Activated CD4-positive, alpha-beta T cell treated with anti-CD3 and anti-CD28 coated beads, Interleukin-2, amount 10 ng/mL, durations not matched to agents 24 days and 14 days (primary cell): ENCODE measurements around the gene FBXL17. TPM values are rescaled to one million over a fixed set of nuclear protein-coding genes. Genes with fewer than 3 reads are reported as not detected.
"Not testable (repeated sequence)": the region's sequence is repeated elsewhere in the genome, so short reads cannot be mapped to it uniquely, and the experiment has no call there.

Source experiments
- DNase-seq: peaks from one replicate; pipeline ENCODE4 v3.0.0; 2022
- H3K27ac Mint-ChIP-seq: one replicate; pipeline ENCODE4 v1.8.0; 2022; ENCODE audit warnings: mild to moderate bottlenecking, mixed read lengths
- H3K27me3 Mint-ChIP-seq: one replicate; pipeline ENCODE4 v1.8.0; 2022; ENCODE audit warnings: mixed read lengths
- H3K36me3 Mint-ChIP-seq: one replicate; pipeline ENCODE4 v1.8.0; 2022; ENCODE audit warnings: low read depth, mild to moderate bottlenecking, mixed read lengths
- H3K4me1 Mint-ChIP-seq: one replicate; pipeline ENCODE4 v1.8.0; 2021; ENCODE audit warnings: mixed read lengths
- H3K4me3 Mint-ChIP-seq: one replicate; pipeline ENCODE4 v1.8.0; 2022; ENCODE audit warnings: mild to moderate bottlenecking, moderate library complexity, mixed read lengths
- H3K9me3 Mint-ChIP-seq: one replicate; pipeline ENCODE4 v1.8.0; 2021; ENCODE audit warnings: mixed read lengths
- intact Hi-C: fragments of 100-400 bp; cut with micrococcal nuclease; formaldehyde crosslinking; loops from one replicate; pipeline ENCODE4 v1.15.1; 2023
- total RNA-seq: library from RNA; stranded (reverse); gene quantifications from 2 replicates; pipeline ENCODE4 v1.2.3, GENCODE V29; 2022

Gene FBXL17
- 7.5 and 8.6 TPM in 2 replicates for total RNA-seq

DNA sequence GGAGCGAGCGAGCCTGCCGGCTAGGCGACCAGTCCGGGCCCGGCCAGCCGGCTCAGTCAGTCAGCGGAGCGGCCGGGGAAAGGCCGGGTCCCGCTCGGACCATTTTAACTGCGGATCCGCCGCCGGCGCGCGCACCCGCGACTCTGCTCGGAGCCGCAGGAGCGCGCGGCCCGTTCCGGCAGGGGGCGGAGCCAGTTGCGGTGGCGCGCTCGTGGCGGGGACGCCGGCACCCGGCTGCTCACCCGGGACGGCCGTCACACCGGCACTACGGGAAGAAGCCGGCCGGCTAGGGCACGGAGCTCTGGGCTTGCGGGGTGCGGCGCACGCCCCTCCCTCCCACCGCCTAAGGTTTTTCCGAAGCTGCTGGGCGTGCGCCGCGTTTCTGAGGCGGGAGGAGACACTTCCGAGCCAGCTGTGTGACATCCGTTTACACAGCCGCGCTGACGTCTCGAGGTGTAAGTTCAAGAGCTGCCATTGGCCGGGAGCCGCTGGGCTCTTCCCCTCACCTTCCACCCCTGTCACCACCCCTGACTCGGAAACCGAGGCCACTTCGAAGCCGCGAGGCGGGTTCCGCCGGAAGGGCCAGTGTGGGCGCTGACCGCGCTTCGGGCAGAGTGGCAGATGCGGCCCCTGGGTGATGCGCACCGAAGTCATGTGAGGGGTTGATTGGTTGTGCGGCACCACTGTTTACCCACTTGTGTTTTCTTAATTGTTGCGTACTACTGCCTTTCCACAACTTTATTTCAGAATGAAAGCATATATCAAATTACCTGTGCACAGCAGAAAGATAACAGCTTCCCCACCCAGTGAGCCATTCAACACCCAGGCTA, at the start of gene FBXL17:
FBXL17 (minus strand) TSS at position 145 of the 830 bp plus-strand sequence.
- Mint-ChIP-seq H3K4me3 (peak within 1 kb of the TSS; percentile 84), H3K36me3 (peaks cover 6% of the 10 kb centered on the region), H3K4me1 (peaks cover 22% of the 10 kb centered on the region), H3K9me3 (peaks cover 9% of the 10 kb centered on the region), H3K27ac (peak within 1 kb of the TSS; percentile 91), H3K27me3 (no peaks in the 10 kb centered on the region)
- peak; percentile 97 for DNase-seq
- intact Hi-C loops = loop anchor here (1.0 to 10.0 kb wide), 5 partner anchors 347 to 1307 kb away; partner anchors contain the start of genes FER, MAN2A1 and PJA2

DNA sequence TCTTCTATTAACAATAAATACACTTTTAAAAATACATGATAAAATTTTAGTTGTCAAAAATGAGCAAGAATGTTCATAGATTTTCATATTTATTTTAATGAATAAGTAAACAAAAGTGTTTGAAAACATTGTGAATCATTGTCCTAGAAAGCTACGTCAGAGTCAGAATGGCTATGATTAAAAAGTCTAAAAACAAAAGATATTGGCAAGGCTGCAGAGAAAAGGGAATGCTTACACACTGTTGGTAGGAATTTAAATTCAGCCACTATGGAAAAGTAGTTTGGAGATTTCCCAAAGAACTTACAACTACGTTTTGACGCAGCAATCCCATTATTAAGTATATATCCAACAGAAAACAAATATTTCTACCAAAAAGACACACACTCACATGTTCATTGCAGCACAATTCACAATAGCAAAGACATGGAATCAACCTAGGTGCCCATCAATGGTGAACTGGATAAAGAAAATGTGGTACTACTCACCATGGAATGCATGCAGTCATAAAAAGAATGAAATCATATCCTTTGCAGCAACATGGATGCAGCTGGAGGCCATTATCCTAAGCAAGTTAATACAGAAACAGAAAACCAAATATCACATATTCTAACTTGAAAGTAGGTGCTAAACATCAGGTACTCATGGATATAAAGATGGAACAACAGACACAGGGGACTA, 49.2 kb upstream of the FBXL17 start:
- Mint-ChIP-seq H3K36me3 (no peaks in the 10 kb centered on the region), H3K4me3 (no peak overlapping the region)
- intact Hi-C loops = no loop called here

DNA sequence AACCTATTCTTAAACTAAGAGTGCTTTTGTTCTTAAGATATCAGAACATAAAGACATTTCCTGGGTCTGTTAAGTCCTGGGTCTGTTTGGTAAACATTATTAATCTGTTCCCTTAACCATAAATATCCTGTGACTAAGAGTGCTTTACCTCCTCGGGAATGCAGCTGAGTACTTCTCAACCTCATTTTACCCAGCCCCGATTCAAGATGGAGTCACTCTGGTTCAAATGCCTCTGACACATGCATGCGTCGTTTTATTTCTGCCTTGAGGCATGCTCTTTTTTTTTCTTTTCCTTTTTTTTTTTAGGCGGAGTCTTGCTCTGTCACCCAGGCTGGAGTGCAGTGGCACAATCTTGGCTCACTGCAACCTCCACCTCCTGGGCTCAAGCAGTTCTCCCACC, 39.8 kb upstream of the FBXL17 start:
- H3K9me3 Mint-ChIP-seq = peaks cover 3% of the 10 kb centered on the region
- intact Hi-C loops = no loop called here
- no peak overlapping the region for H3K4me3 Mint-ChIP-seq
- peaks cover 2% of the 10 kb centered on the region for H3K27me3 Mint-ChIP-seq
- no peak overlapping the region for H3K27ac Mint-ChIP-seq
- H3K4me1 Mint-ChIP-seq = no peaks in the 10 kb centered on the region
- no peaks in the 10 kb centered on the region for H3K36me3 Mint-ChIP-seq
- no peak for DNase-seq

More for the DNA sequence above, 49.2 kb upstream of the FBXL17 start:
- H3K27ac Mint-ChIP-seq = no peak overlapping the region
- H3K27me3 Mint-ChIP-seq = peaks cover 2% of the 10 kb centered on the region
- no peaks in the 10 kb centered on the region for H3K9me3 Mint-ChIP-seq
- H3K4me1 Mint-ChIP-seq = no peaks in the 10 kb centered on the region
- no peak for DNase-seq

DNA sequence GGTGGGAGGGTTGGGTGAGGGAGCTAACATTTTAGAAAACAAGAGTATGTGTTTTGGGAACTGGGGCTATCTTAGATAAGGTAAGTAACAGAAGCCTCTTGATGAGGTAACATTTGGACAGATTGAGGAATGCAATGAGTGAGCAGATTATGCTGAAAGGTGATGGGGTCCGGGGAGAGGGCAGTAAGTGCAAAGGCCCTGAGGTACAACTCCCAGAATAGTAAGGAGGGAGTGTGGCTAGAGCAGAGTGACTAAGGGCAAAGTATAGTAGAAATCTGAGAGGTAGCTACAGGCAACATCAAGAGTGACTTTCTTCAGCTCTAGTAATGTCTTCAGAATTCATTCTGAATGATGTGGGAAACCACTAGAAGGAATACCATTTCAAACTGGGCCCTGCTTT, 38.9 kb upstream of the FBXL17 start:
- no peak overlapping the region for H3K4me3 Mint-ChIP-seq
- H3K9me3 Mint-ChIP-seq = peaks cover 3% of the 10 kb centered on the region
- H3K4me1 Mint-ChIP-seq = no peaks in the 10 kb centered on the region
- no peaks in the 10 kb centered on the region for H3K36me3 Mint-ChIP-seq
- no peak overlapping the region for H3K27ac Mint-ChIP-seq
- intact Hi-C loops = no loop called here
- DNase-seq = no peak
- no peaks in the 10 kb centered on the region for H3K27me3 Mint-ChIP-seq

DNA sequence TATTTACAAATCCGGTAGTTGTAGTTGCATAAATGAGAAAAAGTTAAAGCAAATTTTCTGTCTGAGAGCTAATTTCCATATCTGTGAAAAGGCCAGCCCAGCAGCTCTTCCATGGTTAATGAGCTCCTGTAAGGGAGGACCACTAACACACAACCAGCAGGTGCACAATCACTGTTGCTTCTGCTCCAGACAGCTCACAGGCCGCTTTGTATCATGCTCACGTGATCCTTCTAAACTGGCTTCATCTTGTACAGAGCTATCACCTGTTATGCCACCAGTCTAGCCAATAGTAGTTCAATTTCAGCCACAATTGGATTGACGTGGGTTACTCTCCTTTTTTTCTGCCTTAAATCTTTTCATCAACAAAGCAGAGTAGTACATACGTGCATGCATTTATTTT, 38.3 kb upstream of the FBXL17 start:
- Mint-ChIP-seq H3K4me1 (no peaks in the 10 kb centered on the region), H3K27ac (no peak overlapping the region), H3K4me3 (no peak overlapping the region), H3K27me3 (peaks cover 2% of the 10 kb centered on the region), H3K9me3 (peaks cover 3% of the 10 kb centered on the region), H3K36me3 (no peaks in the 10 kb centered on the region)
- no peak for DNase-seq
- intact Hi-C loops = no loop called here

DNA sequence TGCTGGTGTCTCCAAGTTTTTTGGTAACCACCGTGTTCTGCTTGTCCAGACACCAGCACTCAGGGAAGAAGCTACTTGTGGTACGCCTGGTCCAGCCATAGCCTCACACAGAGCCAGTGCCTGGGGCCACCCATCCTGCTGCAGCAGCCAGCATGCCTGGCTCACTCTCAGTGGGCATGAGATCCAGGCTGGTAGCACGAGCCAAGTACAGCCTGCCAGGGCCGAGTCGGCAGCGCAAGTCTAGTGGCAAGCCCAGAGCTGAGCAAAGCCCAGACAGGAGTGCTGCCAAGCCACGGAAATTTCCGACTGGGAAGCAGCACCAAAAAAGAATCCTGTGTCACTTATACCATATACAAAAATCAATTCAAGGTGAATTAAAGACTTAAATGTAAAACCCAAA, 36.3 kb upstream of the FBXL17 start:
- no peaks in the 10 kb centered on the region for H3K4me1 Mint-ChIP-seq
- H3K27ac Mint-ChIP-seq = no peak overlapping the region
- H3K4me3 Mint-ChIP-seq = no peak overlapping the region
- no peak for DNase-seq
- H3K27me3 Mint-ChIP-seq = peaks cover 2% of the 10 kb centered on the region
- intact Hi-C loops = no loop called here
- H3K36me3 Mint-ChIP-seq = no peaks in the 10 kb centered on the region
- H3K9me3 Mint-ChIP-seq = no peaks in the 10 kb centered on the region

DNA sequence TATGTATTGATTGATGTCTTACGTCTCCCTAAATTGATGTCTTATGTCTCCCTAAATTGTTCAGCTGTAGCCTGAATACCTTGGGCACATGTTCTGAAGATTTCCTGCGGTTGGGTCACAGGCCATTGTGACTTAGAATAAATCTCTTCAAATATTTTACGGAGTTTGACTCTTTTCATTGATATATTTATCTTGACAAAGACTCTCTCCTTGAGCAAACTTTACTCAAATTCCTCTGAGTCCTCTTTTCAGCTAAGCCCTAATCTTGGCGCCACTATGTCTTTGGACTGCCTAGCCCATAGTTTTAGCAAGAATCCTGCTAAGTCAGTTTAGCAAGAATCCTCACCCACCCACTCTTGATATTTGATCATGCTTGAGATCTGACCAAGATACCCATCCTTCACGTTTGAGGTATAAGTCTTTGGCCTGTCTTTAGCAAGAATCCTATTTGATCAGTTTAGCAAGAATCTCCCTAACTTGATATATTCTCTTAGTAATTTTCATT, 35.3 kb upstream of the FBXL17 start:
- H3K27ac Mint-ChIP-seq = no peak overlapping the region
- no peaks in the 10 kb centered on the region for H3K36me3 Mint-ChIP-seq
- H3K4me1 Mint-ChIP-seq = no peaks in the 10 kb centered on the region
- peaks cover 2% of the 10 kb centered on the region for H3K27me3 Mint-ChIP-seq
- intact Hi-C loops = no loop called here
- no peak overlapping the region for H3K4me3 Mint-ChIP-seq
- no peak for DNase-seq
- H3K9me3 Mint-ChIP-seq = no peaks in the 10 kb centered on the region

DNA sequence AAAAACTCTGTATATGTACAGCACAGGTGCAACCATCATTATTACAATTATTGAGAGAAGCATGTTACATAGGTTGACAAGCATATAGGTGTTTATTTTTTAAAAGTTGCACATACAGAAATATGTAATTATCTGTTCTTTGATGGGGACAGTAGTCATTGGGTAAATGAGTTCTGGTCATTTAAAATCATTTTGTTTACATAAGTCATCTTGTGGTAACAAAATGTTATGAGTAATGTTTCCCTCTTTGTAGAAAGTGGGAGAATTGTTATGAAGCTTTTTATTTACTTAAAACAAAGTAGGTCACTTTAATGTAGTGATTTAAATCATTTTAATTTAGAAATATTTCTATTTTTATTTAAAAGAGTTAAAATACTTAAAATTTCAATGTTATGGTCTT, 33.8 kb upstream of the FBXL17 start:
- Mint-ChIP-seq H3K9me3 (no peaks in the 10 kb centered on the region), H3K27me3 (peaks cover 2% of the 10 kb centered on the region), H3K4me3 (no peak overlapping the region), H3K4me1 (no peaks in the 10 kb centered on the region), H3K36me3 (no peaks in the 10 kb centered on the region), H3K27ac (no peak overlapping the region)
- intact Hi-C loops = no loop called here
- no peak for DNase-seq

DNA sequence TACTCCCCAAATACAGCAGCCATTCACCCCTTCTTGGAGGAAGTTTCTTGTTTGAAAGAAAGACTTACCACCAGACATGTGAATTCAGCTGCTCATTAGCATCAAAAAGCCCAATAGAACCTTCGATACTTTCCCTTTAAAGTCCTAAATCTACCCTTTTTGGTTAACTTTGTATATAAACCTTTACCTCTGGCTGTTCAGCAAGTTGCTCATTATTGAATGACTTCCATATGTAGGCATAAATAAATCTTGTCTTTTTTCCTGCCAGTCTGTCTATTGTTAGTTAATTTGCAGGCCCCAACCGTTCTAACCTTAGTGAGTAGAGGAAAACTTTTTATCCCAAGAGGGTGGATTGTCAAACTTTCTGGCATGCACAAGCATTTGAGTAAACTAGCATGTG, 27.9 kb upstream of the FBXL17 start:
- Mint-ChIP-seq H3K9me3 (no peaks in the 10 kb centered on the region), H3K27me3 (peaks cover 3% of the 10 kb centered on the region), H3K4me3 (no peak overlapping the region), H3K4me1 (no peaks in the 10 kb centered on the region), H3K36me3 (no peaks in the 10 kb centered on the region), H3K27ac (no peak overlapping the region)
- intact Hi-C loops = no loop called here
- DNase-seq = no peak

DNA sequence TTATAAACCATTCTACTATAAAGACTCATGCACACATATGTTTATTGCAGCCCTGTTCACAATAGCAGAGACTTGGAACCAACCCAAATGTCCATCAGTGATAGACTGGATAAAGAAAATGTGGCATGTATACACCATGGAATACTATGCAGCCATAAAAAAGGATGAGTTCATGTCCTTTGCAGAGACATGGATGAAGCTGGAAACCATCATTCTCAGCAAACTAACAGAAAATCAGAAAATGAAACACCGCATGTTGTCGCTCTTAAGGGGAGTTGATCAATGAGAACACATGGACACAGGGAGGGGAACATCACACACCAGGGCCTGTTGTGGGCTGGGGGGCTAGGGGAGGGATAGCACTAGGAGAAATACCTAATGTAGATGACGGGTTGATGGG, 23.3 kb upstream of the FBXL17 start:
- H3K27me3 Mint-ChIP-seq, H3K27ac Mint-ChIP-seq, DNase-seq, intact Hi-C loops, H3K4me3 Mint-ChIP-seq, H3K4me1 Mint-ChIP-seq, H3K36me3 Mint-ChIP-seq: not testable (repeated sequence)
- peaks cover 32% of the 10 kb centered on the region for H3K9me3 Mint-ChIP-seq

DNA sequence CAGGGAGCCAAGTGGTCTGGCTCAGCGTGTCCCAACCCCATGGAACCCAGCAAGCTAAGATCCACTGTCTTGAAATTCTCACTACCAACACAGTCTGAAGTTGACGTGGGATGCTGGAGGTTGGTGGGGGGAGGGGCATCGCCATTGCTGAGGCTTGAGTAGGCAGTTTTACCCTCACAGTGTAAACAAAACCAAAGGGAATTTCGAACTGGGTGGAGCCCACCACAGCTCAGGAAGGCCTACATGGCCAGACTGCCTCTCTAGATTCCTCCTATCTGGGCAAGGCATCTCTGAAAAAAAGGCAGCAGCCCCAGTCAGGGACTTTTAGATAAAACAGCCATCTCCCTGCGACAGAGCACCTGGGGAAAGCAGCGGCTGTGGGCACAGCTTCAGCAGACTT, 17.1 kb upstream of the FBXL17 start:
- peaks cover 2% of the 10 kb centered on the region for H3K27me3 Mint-ChIP-seq
- no peaks in the 10 kb centered on the region for H3K4me1 Mint-ChIP-seq
- DNase-seq = no peak
- intact Hi-C loops = no loop called here
- no peak overlapping the region for H3K4me3 Mint-ChIP-seq
- no peaks in the 10 kb centered on the region for H3K36me3 Mint-ChIP-seq
- H3K27ac Mint-ChIP-seq = no peak overlapping the region
- peaks cover 35% of the 10 kb centered on the region for H3K9me3 Mint-ChIP-seq

DNA sequence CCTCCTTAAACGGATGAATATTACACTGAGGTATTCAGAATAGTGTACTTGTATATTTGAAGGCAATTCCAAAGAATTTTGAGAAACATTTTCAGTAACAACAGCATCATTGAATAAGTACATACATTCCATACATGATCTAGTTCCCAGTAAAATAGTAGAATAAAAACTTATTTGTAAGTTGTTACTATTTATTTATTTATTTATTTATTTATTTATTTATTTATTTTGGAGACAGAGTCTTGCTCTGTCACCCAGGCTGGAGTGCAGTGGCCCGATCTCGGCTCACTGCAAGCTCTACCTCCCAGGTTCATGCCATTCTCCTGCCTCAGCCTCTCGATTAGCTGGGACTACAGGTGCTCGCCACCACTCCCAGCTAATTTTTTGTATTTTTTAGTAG, 14.9 kb upstream of the FBXL17 start:
- intact Hi-C loops, DNase-seq, H3K27ac Mint-ChIP-seq, H3K27me3 Mint-ChIP-seq, H3K36me3 Mint-ChIP-seq, H3K4me3 Mint-ChIP-seq, H3K4me1 Mint-ChIP-seq: not testable (repeated sequence)
- peaks cover 18% of the 10 kb centered on the region for H3K9me3 Mint-ChIP-seq

DNA sequence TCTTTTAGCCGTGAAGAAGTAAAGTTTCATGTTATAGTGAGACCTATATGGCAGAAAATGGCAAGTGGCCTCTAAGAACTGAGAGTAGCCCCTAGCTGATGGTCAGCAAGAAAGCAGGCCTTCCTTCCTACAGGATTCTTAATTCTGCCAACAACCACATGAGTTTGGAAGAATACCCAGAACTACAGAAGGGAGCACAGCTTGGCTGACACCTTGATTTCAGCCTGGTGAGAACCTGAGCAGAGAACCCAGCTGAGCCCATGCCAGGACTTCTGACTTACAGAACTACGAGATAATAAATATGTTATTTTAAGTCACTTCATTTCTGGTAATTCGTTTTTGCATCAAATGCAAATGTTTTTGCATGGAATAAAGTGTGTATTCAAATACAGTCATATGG, 5.9 kb upstream of the FBXL17 start:
- intact Hi-C loops = loop anchor here (10.0 kb wide), 1 partner anchor 473 kb away; no protein-coding TSS in a partner anchor
- peaks cover 5% of the 10 kb centered on the region for H3K27me3 Mint-ChIP-seq
- DNase-seq = no peak
- no peaks in the 10 kb centered on the region for H3K36me3 Mint-ChIP-seq
- no peak overlapping the region for H3K27ac Mint-ChIP-seq
- H3K4me1 Mint-ChIP-seq = peaks cover 9% of the 10 kb centered on the region
- H3K4me3 Mint-ChIP-seq = no peak overlapping the region
- no peaks in the 10 kb centered on the region for H3K9me3 Mint-ChIP-seq

DNA sequence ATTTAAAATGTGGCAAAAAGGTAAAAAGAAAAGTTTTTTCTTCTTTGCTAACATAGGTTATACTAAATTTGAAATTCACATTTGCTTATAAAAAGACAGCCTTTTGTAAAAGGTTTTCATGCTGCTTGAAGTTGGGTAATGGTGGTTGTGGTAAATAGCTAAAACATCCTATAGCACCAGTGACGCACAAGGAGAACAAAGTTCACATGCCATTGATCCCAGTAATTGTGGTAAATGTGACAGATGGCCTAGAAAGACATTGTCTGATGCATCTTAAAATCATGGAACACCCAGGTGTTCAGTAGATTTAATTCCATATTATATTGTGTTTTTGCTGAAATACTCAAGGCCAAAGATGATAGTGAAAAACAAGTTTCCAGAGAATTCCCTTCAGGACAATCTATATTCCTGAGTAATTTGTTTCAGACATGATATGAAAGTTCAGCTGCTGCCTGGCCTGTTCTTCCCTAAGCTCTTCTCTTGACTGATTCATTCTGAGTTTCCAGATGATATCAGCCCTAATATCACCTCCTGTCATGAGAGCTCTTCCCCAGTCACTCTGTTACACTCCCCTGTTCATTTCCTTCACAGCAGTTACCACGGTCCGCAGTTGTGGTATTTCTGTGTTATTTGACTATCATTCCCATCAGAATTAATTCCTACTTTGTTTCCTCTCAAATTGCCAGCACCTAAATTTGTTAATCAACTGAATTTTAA, 4.6 kb upstream of the FBXL17 start:
- H3K27ac Mint-ChIP-seq = no peak overlapping the region
- H3K9me3 Mint-ChIP-seq = no peaks in the 10 kb centered on the region
- peaks cover 10% of the 10 kb centered on the region for H3K4me1 Mint-ChIP-seq
- no peak for DNase-seq
- intact Hi-C loops = loop anchor here (10.0 kb wide), 1 partner anchor 472 kb away; no protein-coding TSS in a partner anchor
- H3K27me3 Mint-ChIP-seq = peaks cover 5% of the 10 kb centered on the region
- H3K4me3 Mint-ChIP-seq = no peak overlapping the region
- H3K36me3 Mint-ChIP-seq = no peaks in the 10 kb centered on the region
